Natural killer cell (primary cell): ENCODE data around the gene FSTL4. TPM values are rescaled to one million over a fixed set of nuclear protein-coding genes. Genes with fewer than 3 reads are reported as not detected.

Experiments used
- ATAC-seq, 3 donors: fragments of 150-1000 bp in 2 of 3; fragments of 200-7000 bp in 1 of 3; cut with Tn5 transposase; 1 replicate in 1 of 3; 2 replicates in 2 of 3; pipeline ENCODE4 v1.10.0; 2021; ENCODE audit warnings: mild to moderate bottlenecking in 2 of 3, moderate library complexity in 2 of 3
- DNase-seq, 2 donors: peaks; one replicate each; pipeline versions ENCODE4 v3.0.0 to v3.0.0-alpha.2; 2013 to 2021; ENCODE audit warnings: mixed read lengths in 1 of 2
- H3K27ac ChIP-seq: one replicate; pipeline ENCODE4 v1.5.1; 2013; ENCODE audit warnings: mild to moderate bottlenecking, low read length
- H3K27me3 ChIP-seq: one replicate; pipeline ENCODE4 v1.6.1; 2013; ENCODE audit warnings: low read length; ENCODE audit not compliant: control insufficient read depth, insufficient read depth
- H3K36me3 ChIP-seq: one replicate; pipeline ENCODE4 v1.6.1; 2013; ENCODE audit warnings: low read length; ENCODE audit not compliant: control insufficient read depth, insufficient read depth
- H3K4me1 ChIP-seq: one replicate; pipeline ENCODE4 v1.6.1; 2013; ENCODE audit warnings: low read length; ENCODE audit not compliant: control insufficient read depth, insufficient read depth
- H3K4me3 ChIP-seq: one replicate; pipeline ENCODE4 v1.5.1; 2013; ENCODE audit warnings: low read length
- H3K9me3 ChIP-seq: one replicate; pipeline ENCODE4 v1.6.1; 2013; ENCODE audit warnings: low read length; ENCODE audit not compliant: control insufficient read depth, insufficient read depth
- H3K27ac Mint-ChIP-seq, 2 donors: one replicate each; pipeline ENCODE4 v1.8.0; 2022; ENCODE audit warnings: mild to moderate bottlenecking in 2 of 2, mixed read lengths in 2 of 2, moderate library complexity in 1 of 2
- H3K27me3 Mint-ChIP-seq, 2 donors: one replicate each; pipeline ENCODE4 v1.8.0; 2022; ENCODE audit warnings: low read depth in 2 of 2, mixed read lengths in 2 of 2
- H3K36me3 Mint-ChIP-seq: one replicate; pipeline ENCODE4 v1.8.0; 2022; ENCODE audit warnings: mixed read lengths
- H3K4me1 Mint-ChIP-seq, 2 donors: one replicate each; pipeline ENCODE4 v1.8.0; 2022; ENCODE audit warnings: mixed read lengths in 2 of 2
- H3K4me3 Mint-ChIP-seq: one replicate; pipeline ENCODE4 v1.8.0; 2022; ENCODE audit warnings: mild to moderate bottlenecking, moderate library complexity, mixed read lengths
- H3K9me3 Mint-ChIP-seq, 2 donors: one replicate each; pipeline ENCODE4 v1.8.0; 2022; ENCODE audit warnings: mixed read lengths in 2 of 2
- WGBS: methylation state at CpG from one replicate; pipeline ENCODE4 v1.1.7; 2013; ENCODE audit warnings: missing lambda C conversion rate; ENCODE audit not compliant: insufficient coverage; 5-methylcytosine and 5-hydroxymethylcytosine counted together
- intact Hi-C: fragments of 100-400 bp; cut with micrococcal nuclease; formaldehyde crosslinking; loops from one replicate; pipeline ENCODE4 v1.14.2; 2022
- total RNA-seq, 4 donors: library from RNA; stranded (reverse); fragments of 120-200 nt in 1 of 4; gene quantifications; one replicate each; pipeline versions ENCODE4 v1.2.3 to v1.2.4, GENCODE V29; 2013 to 2022
- TF ChIP-seq, protein P1 (sequence below): fragments of 200-600 bp; IDR thresholded peaks from one replicate; pipeline ENCODE4 v1.8.0; 2022; ENCODE audit warnings: antibody characterized with exemption

Gene FSTL4
- total RNA-seq, 3 donors from 2014 or later (not counting 1 experiment from before 2014, with no cell fraction given), result 0.11 to 0.75 (median 0.55) TPM

DNA sequence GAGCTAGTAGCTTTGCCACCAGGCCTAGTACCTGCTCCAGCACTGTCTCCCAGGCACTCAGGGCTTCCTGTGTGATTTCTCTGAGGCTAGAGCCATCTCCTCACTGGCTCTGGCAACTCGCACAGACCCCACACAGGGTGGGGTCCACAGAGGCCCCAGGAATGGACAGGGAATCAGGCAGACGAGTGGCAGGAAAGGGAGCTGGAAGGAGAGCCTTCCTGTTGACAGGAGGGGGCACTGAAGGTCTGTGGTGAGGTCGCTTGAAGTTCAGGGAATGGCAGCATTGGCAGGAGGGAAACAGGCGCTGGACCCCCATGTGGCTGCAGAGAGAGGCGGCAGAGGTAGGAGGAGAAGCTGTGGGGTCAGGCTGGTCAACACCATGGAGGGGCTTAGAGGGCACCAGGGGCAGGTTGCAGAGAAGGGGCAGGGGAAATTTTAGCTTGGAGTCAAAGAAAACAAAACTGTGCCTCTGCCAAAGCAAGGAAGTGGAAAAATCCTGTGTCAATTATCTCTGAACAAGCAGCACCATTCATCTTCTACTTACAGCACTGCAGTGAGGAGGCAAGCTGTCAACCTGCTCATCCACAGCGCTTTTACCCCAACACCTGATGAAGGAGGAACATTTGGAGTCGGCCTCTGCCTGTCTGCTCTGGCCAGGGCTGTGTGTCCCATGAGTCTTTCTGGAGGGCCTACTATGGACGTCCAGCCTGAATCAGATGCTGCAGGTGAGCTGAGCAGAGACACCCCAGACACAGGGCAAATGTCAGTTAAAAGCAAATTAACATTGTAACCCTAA is 270.2 kb downstream of the FSTL4 start:
- TF ChIP-seq, protein P1, sequence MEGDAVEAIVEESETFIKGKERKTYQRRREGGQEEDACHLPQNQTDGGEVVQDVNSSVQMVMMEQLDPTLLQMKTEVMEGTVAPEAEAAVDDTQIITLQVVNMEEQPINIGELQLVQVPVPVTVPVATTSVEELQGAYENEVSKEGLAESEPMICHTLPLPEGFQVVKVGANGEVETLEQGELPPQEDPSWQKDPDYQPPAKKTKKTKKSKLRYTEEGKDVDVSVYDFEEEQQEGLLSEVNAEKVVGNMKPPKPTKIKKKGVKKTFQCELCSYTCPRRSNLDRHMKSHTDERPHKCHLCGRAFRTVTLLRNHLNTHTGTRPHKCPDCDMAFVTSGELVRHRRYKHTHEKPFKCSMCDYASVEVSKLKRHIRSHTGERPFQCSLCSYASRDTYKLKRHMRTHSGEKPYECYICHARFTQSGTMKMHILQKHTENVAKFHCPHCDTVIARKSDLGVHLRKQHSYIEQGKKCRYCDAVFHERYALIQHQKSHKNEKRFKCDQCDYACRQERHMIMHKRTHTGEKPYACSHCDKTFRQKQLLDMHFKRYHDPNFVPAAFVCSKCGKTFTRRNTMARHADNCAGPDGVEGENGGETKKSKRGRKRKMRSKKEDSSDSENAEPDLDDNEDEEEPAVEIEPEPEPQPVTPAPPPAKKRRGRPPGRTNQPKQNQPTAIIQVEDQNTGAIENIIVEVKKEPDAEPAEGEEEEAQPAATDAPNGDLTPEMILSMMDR, result no peak
- intact Hi-C loops, result no loop called here
- H3K4me3 ChIP-seq, result no peak overlapping the region
- H3K27me3 ChIP-seq, result no peaks in the 10 kb centered on the region
- H3K27ac ChIP-seq, result no peak overlapping the region
- H3K9me3 ChIP-seq, result no peaks in the 10 kb centered on the region
- H3K36me3 ChIP-seq, result no peaks in the 10 kb centered on the region
- Mint-ChIP-seq H3K27me3 (peaks cover 11% of the 10 kb centered on the region in 2 donors), H3K9me3 (no peaks in the 10 kb centered on the region), H3K4me1 (no peaks in the 10 kb centered on the region), H3K36me3 (no peaks in the 10 kb centered on the region), H3K4me3 (no peak overlapping the region), H3K27ac (no peak overlapping the region)
- no peaks in the 10 kb centered on the region for H3K4me1 ChIP-seq
- DNase-seq, result no peak
- 78% methylated on average over 8 of the region's 8 CpGs for WGBS
- no peak for ATAC-seq

DNA sequence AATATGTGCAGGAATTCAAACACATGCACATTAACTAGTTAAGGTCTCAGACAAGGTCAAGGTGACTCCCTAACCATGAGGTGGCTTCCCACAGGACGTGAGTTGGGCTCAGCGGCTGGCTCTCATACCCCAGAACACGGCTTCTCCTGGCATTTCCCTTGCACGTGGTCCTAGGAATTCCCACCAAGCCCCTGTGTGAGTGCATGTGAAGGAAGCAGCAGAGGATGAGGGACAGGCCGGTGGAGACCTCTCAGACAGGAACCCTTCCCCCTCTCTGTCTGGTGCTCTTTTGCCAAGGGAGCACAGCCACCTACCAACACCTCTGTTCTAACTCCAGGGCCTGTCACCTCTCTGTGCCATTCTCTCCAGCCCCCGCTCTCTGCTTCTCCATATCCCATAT is 271.0 kb downstream of the FSTL4 start:
- Mint-ChIP-seq H3K27me3 (peaks cover 3 to 7% of the 10 kb centered on the region in 2 donors), H3K27ac (no peak overlapping the region), H3K4me1 (no peaks in the 10 kb centered on the region), H3K36me3 (no peaks in the 10 kb centered on the region), H3K4me3 (no peak overlapping the region), H3K9me3 (no peaks in the 10 kb centered on the region)
- Histone ChIP-seq H3K36me3 (no peaks in the 10 kb centered on the region), H3K27ac (no peak overlapping the region), H3K9me3 (no peaks in the 10 kb centered on the region), H3K4me3 (no peak overlapping the region), H3K4me1 (no peaks in the 10 kb centered on the region), H3K27me3 (no peaks in the 10 kb centered on the region)
- intact Hi-C loops, result no loop called here
- TF ChIP-seq, protein P1, result no peak
- DNase-seq (no peak), ATAC-seq (no peak)
- 85% methylated on average over 6 of the region's 6 CpGs for WGBS

DNA sequence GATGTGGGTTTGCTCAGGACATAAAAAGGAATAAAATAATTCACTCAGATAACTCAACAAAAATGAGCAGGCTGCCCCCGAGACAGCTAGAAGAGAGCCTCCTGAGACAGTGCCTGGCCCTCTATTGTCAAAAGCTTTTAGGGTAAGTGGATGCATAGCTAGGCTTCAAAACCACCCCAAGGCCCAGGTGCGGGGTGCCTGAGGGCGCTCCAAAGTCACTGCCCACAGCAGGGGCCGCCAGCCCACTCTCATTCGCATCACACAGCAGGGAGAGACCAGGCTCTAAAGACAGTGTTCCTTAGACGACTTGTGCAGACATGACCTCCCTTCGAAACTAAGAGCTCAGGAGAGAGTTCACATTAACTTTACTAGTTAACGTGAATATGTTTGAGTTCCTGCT is 271.5 kb downstream of the FSTL4 start:
- intact Hi-C loops, result no loop called here
- Mint-ChIP-seq H3K36me3 (no peaks in the 10 kb centered on the region), H3K27me3 (peaks cover 3 to 7% of the 10 kb centered on the region in 2 donors), H3K9me3 (no peaks in the 10 kb centered on the region), H3K4me3 (no peak overlapping the region), H3K4me1 (no peaks in the 10 kb centered on the region), H3K27ac (no peak overlapping the region)
- TF ChIP-seq, protein P1, result no peak
- Histone ChIP-seq H3K36me3 (no peaks in the 10 kb centered on the region), H3K4me3 (no peak overlapping the region), H3K27ac (no peak overlapping the region), H3K9me3 (no peaks in the 10 kb centered on the region), H3K27me3 (no peaks in the 10 kb centered on the region), H3K4me1 (no peaks in the 10 kb centered on the region)
- no peak for ATAC-seq
- WGBS, result 89% methylated on average over 8 of the region's 8 CpGs
- no peak for DNase-seq
